ENCODE results near the gene NCOA1.

GRCh38 chr2:24544456-24545115 is 53.5 kb downstream of the NCOA1 start:
- TF ChIP-seq POLR2A (IDR thresholded peaks at IDR 0.05; ENCODE audit: low read length) (no peak), GATA1 (IDR thresholded peaks at IDR 0.05; ENCODE audit: low read depth, low read length) (no peak)
